Upper lobe of left lung (tissue), 4 donors: Measurements from ENCODE around the gene MYO18A.

Experiments used
- EP300 ChIP-seq, 4 donors: sonication (generic); formaldehyde crosslinking; IDR thresholded peaks; one replicate each; pipeline ENCODE4 v1.5.1; 2017; ENCODE audit warnings: antibody characterized with exemption in 4 of 4, control low read depth in 2 of 4
- POLR2A ChIP-seq, 4 donors: fragments of 450-650 bp; IDR thresholded peaks; one replicate each; pipeline ENCODE4 v1.5.1; 2016 to 2017; ENCODE audit warnings: antibody characterized with exemption in 4 of 4, mild to moderate bottlenecking in 2 of 4
- POLR2AphosphoS5 ChIP-seq, 2 donors: sonication (generic); formaldehyde crosslinking; IDR thresholded peaks; one replicate each; pipeline ENCODE4 v1.5.1; 2017; ENCODE audit warnings: antibody characterized with exemption in 2 of 2
- TF ChIP-seq, protein P1 (sequence below), 6 experiments: fragments of 450-650 bp in 4 of 6; fragments of 200-600 bp in 2 of 6; sonication (generic) in 2 of 6; IDR thresholded peaks; one replicate each; pipeline ENCODE4 v1.5.1; 2016 to 2019; ENCODE audit warnings: antibody characterized with exemption in 6 of 6

DNA sequence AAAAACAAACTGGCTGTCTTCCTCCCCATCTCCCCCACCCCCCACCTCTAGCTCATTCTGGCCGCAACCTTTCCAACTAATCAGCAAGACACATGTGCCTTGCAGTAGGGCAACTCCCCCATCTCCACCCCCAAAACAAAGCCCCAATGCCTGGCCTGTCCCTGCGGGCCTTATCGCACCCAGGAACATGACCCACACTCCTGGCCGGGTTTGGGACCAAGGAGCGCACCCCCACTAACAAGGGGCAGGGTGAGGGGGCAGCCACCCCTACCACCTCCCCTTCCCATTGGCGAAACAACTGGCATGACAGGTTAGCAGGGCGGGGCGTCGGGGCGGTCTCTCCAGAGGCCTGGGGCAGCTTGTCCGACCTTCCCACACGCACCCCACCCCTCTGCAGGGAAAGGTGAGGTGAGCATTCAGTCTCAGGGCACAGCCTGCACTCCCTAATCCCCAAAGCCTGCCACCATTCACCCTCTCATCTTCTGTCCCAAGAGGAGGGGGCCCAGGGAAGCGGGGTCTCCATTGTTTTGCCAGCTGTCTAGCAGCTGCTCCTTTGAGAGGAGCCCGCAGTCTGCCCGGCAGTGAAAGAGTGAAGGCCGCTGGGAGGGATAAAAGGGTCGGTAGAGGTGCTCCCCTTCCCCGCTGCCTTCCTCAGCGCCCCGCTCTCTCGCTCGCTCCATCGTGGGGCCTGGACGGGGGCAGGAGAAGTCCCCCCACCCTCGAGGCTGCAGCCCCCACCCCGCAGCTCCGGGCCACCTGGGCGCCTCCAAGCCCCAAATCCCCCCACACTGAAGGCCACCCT lies 765 bp downstream of the MYO18A start:
- TF ChIP-seq POLR2AphosphoS5 (IDR thresholded peaks at IDR 0.05) (peak in 1 of 2 donors; percentile 83), POLR2A (IDR thresholded peaks at IDR 0.05) (peak in 2 of 4 donors; percentile 25 to 66), EP300 (IDR thresholded peaks at IDR 0.05) (no peak)
- TF ChIP-seq, protein P1, sequence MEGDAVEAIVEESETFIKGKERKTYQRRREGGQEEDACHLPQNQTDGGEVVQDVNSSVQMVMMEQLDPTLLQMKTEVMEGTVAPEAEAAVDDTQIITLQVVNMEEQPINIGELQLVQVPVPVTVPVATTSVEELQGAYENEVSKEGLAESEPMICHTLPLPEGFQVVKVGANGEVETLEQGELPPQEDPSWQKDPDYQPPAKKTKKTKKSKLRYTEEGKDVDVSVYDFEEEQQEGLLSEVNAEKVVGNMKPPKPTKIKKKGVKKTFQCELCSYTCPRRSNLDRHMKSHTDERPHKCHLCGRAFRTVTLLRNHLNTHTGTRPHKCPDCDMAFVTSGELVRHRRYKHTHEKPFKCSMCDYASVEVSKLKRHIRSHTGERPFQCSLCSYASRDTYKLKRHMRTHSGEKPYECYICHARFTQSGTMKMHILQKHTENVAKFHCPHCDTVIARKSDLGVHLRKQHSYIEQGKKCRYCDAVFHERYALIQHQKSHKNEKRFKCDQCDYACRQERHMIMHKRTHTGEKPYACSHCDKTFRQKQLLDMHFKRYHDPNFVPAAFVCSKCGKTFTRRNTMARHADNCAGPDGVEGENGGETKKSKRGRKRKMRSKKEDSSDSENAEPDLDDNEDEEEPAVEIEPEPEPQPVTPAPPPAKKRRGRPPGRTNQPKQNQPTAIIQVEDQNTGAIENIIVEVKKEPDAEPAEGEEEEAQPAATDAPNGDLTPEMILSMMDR (IDR thresholded peaks at IDR 0.05) = peak in 1 of 6 experiments; percentile 6
